ENCODE data around the gene PHLDA1. TPM values are rescaled to one million over a fixed set of nuclear protein-coding genes. Genes with fewer than 3 reads are reported as not detected.

The PHLDA1 gene
- total and polyA plus RNA-seq, 2 of the 13 experiments (the other 11 are each of a cell fraction or from before 2014, with no cell fraction given): 33.8 to 41.0 TPM

DNA sequence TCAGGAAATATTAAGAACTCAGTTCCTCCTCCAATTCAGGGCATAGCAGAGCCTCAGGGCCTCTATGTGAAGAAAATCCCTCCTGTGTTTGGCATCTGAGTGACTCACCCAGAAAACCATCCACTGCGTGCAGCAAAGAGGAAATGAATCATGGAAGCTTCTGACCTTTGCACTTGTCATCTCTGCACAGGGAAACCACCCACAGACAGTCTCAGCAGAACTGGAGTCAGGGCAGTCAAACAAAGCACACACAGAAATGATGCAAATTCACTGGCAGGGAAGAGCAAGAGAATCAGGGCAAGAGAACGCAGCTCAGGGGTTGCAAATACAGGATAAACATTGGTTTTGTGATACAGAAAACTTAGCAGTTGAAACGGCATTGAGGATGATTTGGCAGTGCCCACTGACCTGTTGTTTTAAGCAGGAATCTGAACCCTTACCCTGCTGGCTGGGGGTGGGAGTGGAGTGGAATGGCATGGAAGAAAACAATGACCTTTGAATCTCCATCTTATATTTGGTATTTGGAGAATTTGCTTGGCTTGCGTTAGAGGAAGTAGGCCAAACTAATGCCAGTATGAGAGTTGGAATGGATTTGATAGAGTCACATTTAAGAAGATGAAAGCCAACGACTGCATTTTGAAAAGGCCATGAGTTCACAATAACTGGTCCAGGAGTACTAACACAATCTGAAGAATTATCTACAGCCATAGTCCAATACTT lies 53.5 kb downstream of the PHLDA1 start (continued):
- TF ChIP-seq ARNT2 (CRISPR knock-in tag; IDR thresholded peaks at IDR 0.05; ENCODE audit: low read depth) (peak; percentile 59; the same call in 1 of the 2 replicates), HNRNPLL (IDR thresholded peaks at IDR 0.05; ENCODE audit: low read depth, low read length, poor library complexity, severe bottlenecking) (no peak), HMGA1 (CRISPR knock-in tag; conservative IDR thresholded peaks at IDR 0.05) (no peak), BORCS8-MEF2B (CRISPR knock-in tag; IDR thresholded peaks at IDR 0.05) (0 out of 2 replicates have a peak, but pooled peaks have one; percentile 26), CHD4 (IDR thresholded peaks at IDR 0.05; ENCODE audit: borderline replicate concordance, low read length) (no peak; the same call in 1 of the 2 replicates), IKZF4 (CRISPR knock-in tag; IDR thresholded peaks at IDR 0.05; ENCODE audit: borderline replicate concordance, low read depth, not compliant biosample characterization) (no peak), RBFOX2 (IDR thresholded peaks at IDR 0.05; ENCODE audit: low read depth, low read length) (peak; percentile 69), MIER3 (CRISPR knock-in tag; IDR thresholded peaks at IDR 0.05; ENCODE audit: borderline replicate concordance) (peak; percentile 81; the same call in 1 of the 2 replicates), CHD2 (IDR thresholded peaks at IDR 0.05; ENCODE audit: low read depth, low read length) (no peak), ZNF317 (CRISPR knock-in tag; IDR thresholded peaks at IDR 0.05) (no peak), TBX2 (CRISPR knock-in tag; IDR thresholded peaks at IDR 0.05; ENCODE audit: borderline replicate concordance) (peak; percentile 83), PRMT3 (CRISPR knock-in tag; IDR thresholded peaks at IDR 0.05; ENCODE audit: borderline replicate concordance, low read depth) (no peak), ZNF468 (CRISPR knock-in tag; IDR thresholded peaks at IDR 0.05) (no peak), ZNF598 (CRISPR knock-in tag; IDR thresholded peaks at IDR 0.05; ENCODE audit: borderline replicate concordance) (0 out of 2 replicates have a peak, but pooled peaks have one; percentile 26), ZNF550 (CRISPR knock-in tag; IDR thresholded peaks at IDR 0.05; ENCODE audit: borderline replicate concordance) (no peak), HHEX (CRISPR knock-in tag; IDR thresholded peaks at IDR 0.05) (peak; percentile 46; the same call in 1 of the 2 replicates), ZSCAN9 (CRISPR knock-in tag; IDR thresholded peaks at IDR 0.05; ENCODE audit: borderline replicate concordance) (peak; percentile 94; the same call in 1 of the 2 replicates), ATF7-NPFF (CRISPR knock-in tag; IDR thresholded peaks at IDR 0.05; ENCODE audit: low read depth) (no peak), PCBP2 (optimal IDR thresholded peaks at IDR 0.05; ENCODE audit: low read depth, low read length, poor library complexity, severe bottlenecking) (no peak)
- TF ChIP-seq, protein P1, sequence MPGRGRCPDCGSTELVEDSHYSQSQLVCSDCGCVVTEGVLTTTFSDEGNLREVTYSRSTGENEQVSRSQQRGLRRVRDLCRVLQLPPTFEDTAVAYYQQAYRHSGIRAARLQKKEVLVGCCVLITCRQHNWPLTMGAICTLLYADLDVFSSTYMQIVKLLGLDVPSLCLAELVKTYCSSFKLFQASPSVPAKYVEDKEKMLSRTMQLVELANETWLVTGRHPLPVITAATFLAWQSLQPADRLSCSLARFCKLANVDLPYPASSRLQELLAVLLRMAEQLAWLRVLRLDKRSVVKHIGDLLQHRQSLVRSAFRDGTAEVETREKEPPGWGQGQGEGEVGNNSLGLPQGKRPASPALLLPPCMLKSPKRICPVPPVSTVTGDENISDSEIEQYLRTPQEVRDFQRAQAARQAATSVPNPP (CRISPR knock-in tag; IDR thresholded peaks at IDR 0.05): no peak
- TF ChIP-seq, protein P2, sequence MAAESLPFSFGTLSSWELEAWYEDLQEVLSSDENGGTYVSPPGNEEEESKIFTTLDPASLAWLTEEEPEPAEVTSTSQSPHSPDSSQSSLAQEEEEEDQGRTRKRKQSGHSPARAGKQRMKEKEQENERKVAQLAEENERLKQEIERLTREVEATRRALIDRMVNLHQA (CRISPR knock-in tag; IDR thresholded peaks at IDR 0.05): no peak
- TF ChIP-seq, protein P3, sequence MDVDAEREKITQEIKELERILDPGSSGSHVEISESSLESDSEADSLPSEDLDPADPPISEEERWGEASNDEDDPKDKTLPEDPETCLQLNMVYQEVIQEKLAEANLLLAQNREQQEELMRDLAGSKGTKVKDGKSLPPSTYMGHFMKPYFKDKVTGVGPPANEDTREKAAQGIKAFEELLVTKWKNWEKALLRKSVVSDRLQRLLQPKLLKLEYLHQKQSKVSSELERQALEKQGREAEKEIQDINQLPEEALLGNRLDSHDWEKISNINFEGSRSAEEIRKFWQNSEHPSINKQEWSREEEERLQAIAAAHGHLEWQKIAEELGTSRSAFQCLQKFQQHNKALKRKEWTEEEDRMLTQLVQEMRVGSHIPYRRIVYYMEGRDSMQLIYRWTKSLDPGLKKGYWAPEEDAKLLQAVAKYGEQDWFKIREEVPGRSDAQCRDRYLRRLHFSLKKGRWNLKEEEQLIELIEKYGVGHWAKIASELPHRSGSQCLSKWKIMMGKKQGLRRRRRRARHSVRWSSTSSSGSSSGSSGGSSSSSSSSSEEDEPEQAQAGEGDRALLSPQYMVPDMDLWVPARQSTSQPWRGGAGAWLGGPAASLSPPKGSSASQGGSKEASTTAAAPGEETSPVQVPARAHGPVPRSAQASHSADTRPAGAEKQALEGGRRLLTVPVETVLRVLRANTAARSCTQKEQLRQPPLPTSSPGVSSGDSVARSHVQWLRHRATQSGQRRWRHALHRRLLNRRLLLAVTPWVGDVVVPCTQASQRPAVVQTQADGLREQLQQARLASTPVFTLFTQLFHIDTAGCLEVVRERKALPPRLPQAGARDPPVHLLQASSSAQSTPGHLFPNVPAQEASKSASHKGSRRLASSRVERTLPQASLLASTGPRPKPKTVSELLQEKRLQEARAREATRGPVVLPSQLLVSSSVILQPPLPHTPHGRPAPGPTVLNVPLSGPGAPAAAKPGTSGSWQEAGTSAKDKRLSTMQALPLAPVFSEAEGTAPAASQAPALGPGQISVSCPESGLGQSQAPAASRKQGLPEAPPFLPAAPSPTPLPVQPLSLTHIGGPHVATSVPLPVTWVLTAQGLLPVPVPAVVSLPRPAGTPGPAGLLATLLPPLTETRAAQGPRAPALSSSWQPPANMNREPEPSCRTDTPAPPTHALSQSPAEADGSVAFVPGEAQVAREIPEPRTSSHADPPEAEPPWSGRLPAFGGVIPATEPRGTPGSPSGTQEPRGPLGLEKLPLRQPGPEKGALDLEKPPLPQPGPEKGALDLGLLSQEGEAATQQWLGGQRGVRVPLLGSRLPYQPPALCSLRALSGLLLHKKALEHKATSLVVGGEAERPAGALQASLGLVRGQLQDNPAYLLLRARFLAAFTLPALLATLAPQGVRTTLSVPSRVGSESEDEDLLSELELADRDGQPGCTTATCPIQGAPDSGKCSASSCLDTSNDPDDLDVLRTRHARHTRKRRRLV (CRISPR knock-in tag; IDR thresholded peaks at IDR 0.05): no peak
